Lower leg skin (tissue), 3 donors: Measurements from ENCODE around the gene TFDP1.

ENCODE experiments used
- POLR2A ChIP-seq, 2 donors: fragments of 450-650 bp; IDR thresholded peaks; one replicate each; pipeline ENCODE4 v1.6.1; 2016 to 2017; ENCODE audit warnings: antibody characterized with exemption in 2 of 2, mild to moderate bottlenecking in 1 of 2, moderate library complexity in 1 of 2
- TF ChIP-seq, protein P1 (sequence below), 3 donors: fragments of 450-650 bp; IDR thresholded peaks; one replicate each; pipeline ENCODE4 v1.5.1; 2016; ENCODE audit warnings: antibody characterized with exemption in 3 of 3, mild to moderate bottlenecking in 3 of 3, moderate library complexity in 2 of 3

DNA sequence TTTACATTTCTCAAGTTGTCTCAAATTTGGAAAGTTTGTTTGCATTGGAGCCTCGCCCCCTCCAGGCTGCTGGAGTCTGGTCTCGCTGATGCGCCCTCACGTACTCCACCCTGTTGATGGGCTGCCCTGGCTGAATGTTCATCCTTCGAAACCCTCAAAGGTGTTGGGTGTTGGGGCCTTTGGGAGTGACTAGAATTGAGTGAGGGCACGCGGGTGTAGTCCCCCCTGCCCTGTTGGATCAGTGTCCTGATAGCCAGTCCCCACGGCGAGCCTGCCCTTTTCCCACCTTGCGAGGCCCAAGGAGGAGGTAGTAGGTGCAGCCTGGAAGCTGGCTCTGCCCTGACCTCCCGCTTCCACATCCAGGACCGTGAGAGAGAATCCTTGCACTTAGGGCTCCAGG lies 14.8 kb downstream of the TFDP1 start:
- TF ChIP-seq, protein P1, sequence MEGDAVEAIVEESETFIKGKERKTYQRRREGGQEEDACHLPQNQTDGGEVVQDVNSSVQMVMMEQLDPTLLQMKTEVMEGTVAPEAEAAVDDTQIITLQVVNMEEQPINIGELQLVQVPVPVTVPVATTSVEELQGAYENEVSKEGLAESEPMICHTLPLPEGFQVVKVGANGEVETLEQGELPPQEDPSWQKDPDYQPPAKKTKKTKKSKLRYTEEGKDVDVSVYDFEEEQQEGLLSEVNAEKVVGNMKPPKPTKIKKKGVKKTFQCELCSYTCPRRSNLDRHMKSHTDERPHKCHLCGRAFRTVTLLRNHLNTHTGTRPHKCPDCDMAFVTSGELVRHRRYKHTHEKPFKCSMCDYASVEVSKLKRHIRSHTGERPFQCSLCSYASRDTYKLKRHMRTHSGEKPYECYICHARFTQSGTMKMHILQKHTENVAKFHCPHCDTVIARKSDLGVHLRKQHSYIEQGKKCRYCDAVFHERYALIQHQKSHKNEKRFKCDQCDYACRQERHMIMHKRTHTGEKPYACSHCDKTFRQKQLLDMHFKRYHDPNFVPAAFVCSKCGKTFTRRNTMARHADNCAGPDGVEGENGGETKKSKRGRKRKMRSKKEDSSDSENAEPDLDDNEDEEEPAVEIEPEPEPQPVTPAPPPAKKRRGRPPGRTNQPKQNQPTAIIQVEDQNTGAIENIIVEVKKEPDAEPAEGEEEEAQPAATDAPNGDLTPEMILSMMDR (IDR thresholded peaks at IDR 0.05) = no peak
- TF ChIP-seq POLR2A (IDR thresholded peaks at IDR 0.05) = no peak
